ENCODE data around the gene CDK5RAP2. TPM values are rescaled to one million over a fixed set of nuclear protein-coding genes. Genes with fewer than 3 reads are reported as not detected.
"Not testable (repeated sequence)": the region's sequence is repeated elsewhere in the genome, so short reads cannot be mapped to it uniquely, and the experiment has no call there.

The CDK5RAP2 gene
- total RNA-seq, 1 donor from 2014 or later: 48.2 TPM

DNA sequence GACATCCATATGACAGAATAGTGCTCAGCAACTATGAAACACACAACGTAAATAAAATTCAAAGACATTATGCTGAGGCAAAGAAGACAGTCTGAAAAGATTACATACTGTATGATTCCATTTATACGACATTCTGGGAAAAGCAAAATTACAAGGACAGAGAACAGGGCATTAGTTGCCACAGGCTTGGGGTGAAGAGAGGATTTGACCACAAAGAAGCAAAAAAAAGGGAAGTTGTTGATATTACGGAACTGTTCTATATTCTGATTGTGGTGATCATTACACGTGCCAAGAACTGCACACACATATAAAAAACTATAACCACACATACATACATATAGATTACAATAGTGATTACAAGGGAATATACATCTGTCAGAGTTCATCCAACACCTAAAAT, 24.1 kb downstream of the CDK5RAP2 start:
- intact Hi-C loops (cut with DNase I): no loop called here
- DNase-seq (ENCODE audit: low spot score): no peak

GRCh38 chr9:120552210-120552704, 27.7 kb downstream of the CDK5RAP2 start:
- intact Hi-C loops (cut with DNase I): not testable (repeated sequence)

GRCh38 chr9:120545701-120546550, 34.0 kb downstream of the CDK5RAP2 start:
- DNase-seq (ENCODE audit: low spot score): no peak
- intact Hi-C loops (cut with DNase I): no loop called here

More at GRCh38 chr9:120552210-120552704, 27.7 kb downstream of the CDK5RAP2 start:
- not testable (repeated sequence) for DNase-seq (ENCODE audit: low spot score)

DNA sequence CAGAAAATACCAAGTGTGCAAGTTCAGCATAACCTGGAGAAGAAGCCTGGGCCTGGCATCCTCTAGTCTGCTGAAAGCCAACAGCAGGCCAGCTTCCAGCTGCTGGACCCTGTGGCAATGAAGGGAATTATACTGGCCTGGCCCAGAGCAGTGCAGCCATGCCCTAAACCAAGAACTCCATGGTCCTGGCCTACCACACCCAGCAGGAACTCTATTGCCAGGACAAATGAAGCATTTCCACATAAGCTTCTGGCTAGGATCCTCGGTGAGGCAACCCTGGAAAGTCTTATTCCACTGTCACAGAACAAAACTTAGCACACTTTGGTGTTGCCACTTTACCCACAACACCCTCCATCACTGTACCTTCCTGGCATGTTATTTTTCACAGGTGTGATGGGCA, 35.5 kb downstream of the CDK5RAP2 start:
- intact Hi-C loops (cut with DNase I): no loop called here
- DNase-seq (ENCODE audit: low spot score): no peak

DNA sequence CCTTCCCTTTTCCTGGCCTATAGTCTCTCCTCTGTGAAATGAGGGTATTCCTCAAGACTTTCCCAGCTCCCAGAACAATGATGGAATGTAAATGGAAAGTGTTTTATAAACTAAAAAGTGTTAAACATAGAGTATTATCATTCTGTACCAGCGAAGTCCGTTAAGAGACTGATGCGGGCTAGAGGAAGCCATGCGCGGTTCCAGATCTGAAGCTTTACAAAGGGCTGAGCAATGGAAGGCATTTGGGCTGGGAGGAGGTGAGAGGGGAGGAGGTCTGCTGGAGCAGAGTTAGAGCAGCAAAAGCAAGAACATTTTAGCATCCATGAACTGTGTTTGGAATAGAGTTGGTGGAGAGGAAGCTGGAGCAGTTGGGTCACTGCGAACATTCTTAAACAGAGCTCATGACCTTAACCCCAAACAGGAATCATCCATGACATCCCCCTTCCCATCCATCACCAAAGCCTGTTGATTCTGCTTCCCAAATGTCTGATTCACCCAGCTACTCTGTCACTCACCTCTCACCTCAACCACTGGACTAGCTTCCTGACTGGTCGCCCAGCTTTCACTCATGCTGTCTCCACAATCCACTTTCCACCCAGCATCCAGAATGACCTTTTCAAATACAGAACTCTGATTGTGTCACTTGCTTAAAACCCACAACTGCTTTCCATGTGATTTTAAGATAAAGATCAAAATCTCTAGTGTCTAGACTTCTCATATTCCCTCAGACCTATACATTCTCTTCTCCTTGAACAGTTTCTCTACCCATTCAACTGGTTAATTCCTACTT, 37.1 kb downstream of the CDK5RAP2 start:
- DNase-seq (ENCODE audit: low spot score): no peak
- intact Hi-C loops (cut with DNase I): no loop called here

- no peak for DNase-seq (ENCODE audit: low spot score)
- intact Hi-C loops (cut with DNase I): no loop called here
Observed at GRCh38 chr9:120541921-120542320, 38.0 kb downstream of the CDK5RAP2 start.

DNA sequence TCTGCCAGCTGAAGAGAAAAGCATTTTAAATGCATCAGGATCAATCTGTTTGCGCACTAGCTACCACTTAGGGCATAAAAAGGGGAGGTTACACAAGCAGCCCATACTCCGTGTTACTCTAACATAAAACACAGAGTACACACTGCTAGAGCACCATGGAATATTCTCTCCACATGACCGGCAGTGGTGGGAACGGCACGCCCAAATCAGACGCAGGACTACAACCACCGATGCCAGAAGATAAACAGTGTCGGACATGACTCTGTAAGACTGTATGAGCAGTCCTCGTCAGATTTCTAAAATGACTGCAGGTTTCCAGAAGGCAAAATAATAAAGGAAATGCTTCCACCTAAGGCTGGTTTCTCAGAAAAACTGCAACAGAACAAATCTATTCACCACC, 40.0 kb downstream of the CDK5RAP2 start:
- intact Hi-C loops (cut with DNase I): no loop called here
- DNase-seq (ENCODE audit: low spot score): no peak

DNA sequence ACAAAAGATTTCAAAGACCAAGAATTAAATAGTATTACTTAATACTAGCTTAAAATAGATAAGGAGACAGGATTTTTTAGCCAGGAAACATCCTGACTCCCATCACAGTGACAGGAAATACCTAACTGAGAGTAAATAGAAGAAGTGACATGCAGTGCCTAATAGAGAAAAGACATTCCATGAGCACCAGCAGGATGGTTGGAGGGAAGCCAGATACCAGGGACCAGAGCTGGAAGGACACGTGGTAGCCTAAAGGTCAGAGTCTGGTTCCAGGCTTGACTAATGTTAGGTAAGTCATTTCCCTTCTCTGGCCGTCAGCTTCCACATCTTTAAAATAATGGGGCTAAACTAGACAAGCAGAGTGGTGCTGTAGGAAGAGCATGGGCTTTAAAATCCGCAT, 41.6 kb downstream of the CDK5RAP2 start:
- DNase-seq (ENCODE audit: low spot score): no peak
- intact Hi-C loops (cut with DNase I): no loop called here

DNA sequence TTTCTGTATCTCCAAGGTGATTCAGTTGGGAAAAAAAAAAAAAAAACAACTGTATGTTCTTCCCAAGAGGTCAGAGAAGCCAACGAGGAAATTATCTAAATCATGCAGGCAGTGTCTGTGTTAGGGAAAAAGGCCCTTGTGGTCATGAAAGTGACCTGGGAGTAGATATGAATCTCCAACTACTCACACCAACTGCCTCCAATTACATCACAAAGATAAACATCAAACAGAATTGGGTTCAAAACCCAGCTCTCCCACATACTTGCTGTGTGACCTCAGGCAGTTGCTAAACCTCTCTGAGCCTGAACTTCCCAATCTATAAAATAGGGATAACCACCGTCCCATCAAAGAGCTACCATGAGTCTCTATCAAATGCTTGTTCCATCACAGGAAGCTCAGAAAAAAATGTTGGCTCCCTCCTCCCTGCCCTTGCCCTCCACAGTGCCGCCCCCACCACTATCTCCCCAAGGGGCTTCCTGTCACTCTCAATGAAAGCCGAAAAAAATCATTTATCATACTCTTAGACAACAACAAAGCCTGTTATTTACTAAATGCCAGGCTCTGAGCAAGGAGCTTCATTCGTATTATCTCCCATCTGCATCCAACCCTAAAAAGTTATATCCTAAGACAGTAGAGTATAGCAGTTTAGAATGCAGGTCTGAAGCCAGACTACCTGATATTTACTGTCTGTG, 42.9 kb downstream of the CDK5RAP2 start:
- no peak for DNase-seq (ENCODE audit: low spot score)
- intact Hi-C loops (cut with DNase I): no loop called here

GRCh38 chr9:120536094-120536493, 43.9 kb downstream of the CDK5RAP2 start:
- intact Hi-C loops (cut with DNase I): no loop called here

GRCh38 chr9:120534266-120534665, 45.7 kb downstream of the CDK5RAP2 start:
- intact Hi-C loops (cut with DNase I): no loop called here
- DNase-seq (ENCODE audit: low spot score): no peak

More at GRCh38 chr9:120536094-120536493, 43.9 kb downstream of the CDK5RAP2 start:
- DNase-seq (ENCODE audit: low spot score): no peak

GRCh38 chr9:120532891-120533290, 47.1 kb downstream of the CDK5RAP2 start:
- DNase-seq (ENCODE audit: low spot score): no peak
- intact Hi-C loops (cut with DNase I): no loop called here

DNA sequence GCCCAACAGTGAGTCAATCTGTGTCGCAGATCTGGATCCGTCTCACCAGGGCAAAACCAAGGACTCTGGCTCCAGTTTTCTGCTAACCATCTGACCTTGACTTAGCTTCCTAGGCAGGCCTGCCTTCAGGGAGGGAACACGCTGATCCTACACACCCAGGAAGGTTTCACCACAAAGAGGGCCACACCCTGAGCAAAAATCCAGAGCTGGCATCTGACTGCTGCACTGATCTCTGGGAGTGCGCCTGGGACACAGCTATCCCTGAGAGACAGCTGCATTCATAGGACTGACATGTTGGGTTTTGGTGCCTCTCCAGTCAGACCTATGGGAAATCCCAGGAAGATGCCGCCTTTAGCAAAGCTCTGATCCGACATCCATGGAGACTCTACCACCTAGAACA, 47.5 kb downstream of the CDK5RAP2 start:
- intact Hi-C loops (cut with DNase I): no loop called here
- no peak for DNase-seq (ENCODE audit: low spot score)

DNA sequence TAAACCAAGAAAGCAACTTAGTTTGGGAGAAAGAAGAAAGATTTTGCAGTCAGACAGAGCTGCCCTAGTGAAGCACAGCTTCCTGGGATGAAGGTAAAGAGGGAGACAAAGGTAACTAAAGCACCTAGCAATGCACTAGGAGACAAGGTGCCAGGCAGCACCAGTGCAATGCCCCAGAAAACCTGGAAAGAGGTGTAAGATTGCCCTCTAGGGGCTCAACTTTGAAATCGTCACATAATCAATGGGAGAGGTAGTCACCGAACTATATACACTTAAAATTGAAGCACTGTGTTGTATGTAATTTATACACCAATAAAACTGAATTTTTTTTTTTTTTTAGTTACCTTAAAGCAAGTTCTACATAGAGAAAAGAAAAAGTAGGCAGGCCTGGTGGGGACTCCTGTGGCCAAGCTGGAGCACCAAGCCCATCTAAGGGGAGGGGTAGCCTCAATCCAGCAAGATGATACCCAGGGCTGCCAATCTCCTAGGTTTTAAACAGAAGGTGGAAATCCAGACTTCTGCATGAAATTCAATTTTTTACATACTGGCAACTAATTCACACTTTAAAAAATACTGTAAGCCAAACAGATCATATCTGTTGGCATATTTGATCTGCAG, 48.2 kb downstream of the CDK5RAP2 start:
- intact Hi-C loops (cut with DNase I): no loop called here
- no peak for DNase-seq (ENCODE audit: low spot score)

DNA sequence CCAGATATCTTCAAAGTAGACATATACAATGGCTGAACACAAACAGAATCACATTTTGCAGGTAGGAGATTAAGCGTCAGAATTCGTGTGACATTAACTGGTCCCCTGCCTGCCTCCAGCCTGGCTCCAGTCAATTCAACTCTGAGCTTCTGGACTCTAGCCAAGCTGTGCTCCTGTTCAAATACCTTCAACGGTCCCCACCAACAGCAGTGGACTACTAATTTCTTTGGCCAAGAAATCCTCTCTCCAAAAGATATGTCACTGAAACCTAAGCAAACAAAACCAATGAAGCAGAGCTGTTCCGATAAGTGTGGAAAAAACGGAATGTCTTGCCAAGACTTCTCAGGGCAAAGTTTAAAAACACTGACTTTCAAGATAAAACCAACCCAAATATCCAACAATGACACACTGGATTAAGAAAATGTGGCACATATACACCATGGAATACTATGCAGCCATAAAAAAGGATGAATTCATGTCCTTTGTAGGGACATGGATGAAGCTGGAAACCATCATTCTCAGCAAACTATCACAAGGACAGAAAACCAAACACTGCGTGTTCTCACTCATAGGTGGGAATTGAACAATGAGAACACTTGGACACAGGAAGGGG, 49.6 kb downstream of the CDK5RAP2 start:
- intact Hi-C loops (cut with DNase I): not testable (repeated sequence)

DNA sequence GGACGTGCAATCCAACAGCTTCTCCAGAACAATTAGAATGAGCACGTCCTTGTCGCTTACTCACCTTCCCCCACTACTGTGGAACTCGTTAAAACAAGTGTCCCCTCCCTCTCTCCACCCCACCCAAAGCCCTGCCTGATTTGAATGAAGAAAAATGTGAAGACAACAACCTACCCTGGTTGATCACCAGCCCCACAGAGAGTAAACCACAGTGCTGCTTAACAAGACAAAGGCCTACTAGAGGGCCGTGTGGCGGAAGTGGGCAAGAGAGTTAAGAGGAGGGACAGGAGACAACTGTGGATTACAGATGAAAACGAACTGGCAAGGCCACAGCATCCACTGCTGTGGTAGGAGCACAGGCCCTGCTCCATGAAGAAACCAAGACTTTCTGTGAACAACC, 51.1 kb downstream of the CDK5RAP2 start:
- DNase-seq (ENCODE audit: low spot score): no peak
- intact Hi-C loops (cut with DNase I): no loop called here

More for the DNA sequence above, 49.6 kb downstream of the CDK5RAP2 start:
- not testable (repeated sequence) for DNase-seq (ENCODE audit: low spot score)

DNA sequence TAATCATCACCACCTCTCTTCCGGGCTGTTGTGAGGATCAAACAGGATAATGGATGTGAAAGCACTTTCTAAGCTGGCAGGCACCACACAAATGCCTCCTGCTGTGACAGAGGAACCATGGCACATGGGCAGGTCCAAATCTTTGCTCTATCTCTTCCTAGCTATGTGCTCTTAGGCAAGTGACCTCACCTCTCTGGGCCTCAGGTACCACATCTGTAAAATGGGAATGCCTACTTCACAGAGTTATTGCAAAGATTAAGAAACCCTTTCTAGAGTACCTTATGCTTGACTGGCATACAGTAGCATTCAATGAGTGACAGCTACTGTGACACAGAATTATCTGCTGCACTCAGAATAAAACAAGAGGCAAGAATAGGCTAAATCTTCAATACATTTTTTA, 51.6 kb downstream of the CDK5RAP2 start:
- DNase-seq (ENCODE audit: low spot score): no peak
- intact Hi-C loops (cut with DNase I): no loop called here

DNA sequence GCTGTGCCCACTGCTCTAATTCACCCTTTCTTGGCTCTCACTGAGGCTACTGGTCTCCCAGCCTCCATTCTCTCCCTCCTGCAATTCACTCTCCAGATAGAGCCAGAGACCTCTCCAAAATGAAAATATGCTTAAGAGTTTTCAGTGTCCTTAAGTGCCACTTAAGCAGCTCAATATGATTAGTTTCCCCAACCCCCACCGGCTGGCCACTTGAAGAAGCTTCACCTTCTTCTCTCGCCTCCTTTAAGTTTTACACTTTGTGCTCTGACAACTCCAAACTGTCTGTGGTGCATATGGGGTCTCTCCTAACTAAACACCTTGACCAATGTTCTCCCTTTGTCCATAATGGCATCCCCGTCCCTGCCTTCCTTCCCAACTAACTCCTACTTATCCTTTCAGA, 53.4 kb downstream of the CDK5RAP2 start:
- DNase-seq (ENCODE audit: low spot score): no peak
- intact Hi-C loops (cut with DNase I): no loop called here

GRCh38 chr9:120524863-120525262, 55.1 kb downstream of the CDK5RAP2 start:
- intact Hi-C loops (cut with DNase I): no loop called here
- DNase-seq (ENCODE audit: low spot score): no peak
